Astrocyte of the cerebellum (primary cell): Measurements from ENCODE around the gene HSPA4L.

Experiments used
- DNase-seq: peaks from one replicate; pipeline ENCODE4 v3.0.0-alpha.2; 2011; ENCODE audit warnings: low read depth
- H3K4me3 ChIP-seq: 2 replicates; pipeline ENCODE4 v1.5.1; 2011; ENCODE audit warnings: mild to moderate bottlenecking, low read depth, low read length, moderate library complexity
- in situ Hi-C: cut with HindIII; loops from 2 replicates; pipeline ENCODE4 v1.10.0; 2017; ENCODE audit warnings: low sequenced_read_pairs
- TF ChIP-seq, protein P1 (sequence below): IDR thresholded peaks from 2 replicates; pipeline ENCODE4 v1.5.1; 2012; ENCODE audit warnings: low read length, low read depth, moderate library complexity, mild to moderate bottlenecking; ENCODE audit errors: missing control alignments

HSPA4L gene

DNA sequence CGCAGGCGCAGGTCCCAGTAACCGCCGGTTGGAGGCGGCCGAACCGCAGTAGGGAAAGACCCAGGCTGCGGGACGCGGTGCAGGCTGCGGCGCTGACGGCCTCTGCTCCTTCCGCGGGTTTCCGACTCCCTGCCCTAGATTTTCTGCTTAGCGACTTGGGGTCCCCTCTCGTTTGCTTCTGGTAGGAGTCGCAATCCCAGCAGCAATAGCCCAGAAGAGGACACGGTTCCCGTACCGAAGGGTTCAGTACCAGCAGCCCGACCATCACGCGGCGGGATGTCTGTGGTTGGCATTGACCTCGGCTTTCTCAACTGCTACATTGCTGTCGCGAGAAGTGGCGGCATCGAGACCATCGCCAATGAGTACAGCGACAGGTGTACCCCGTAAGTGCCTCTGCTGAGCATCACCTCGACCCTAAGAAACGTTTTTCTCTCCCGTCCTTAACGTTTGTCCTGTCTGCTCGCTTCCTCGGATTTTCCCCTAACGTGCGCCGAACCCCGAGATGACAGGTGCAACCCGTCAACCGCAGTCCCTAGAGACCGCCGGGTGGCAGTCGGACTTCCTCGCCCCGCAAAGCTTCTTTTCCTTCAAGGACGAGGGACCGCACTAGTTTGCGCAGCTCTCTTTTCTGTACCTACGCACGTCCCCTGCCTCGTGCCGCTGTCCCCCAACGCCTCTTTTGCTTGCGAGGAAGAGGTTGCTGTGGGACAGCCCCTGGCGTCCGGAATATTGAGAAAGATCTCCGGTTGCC is at the start of gene HSPA4L:
Gene HSPA4L, plus strand, starts transcription at position 48 of the 751 bp plus-strand sequence. Its CDS starts 229 bp downstream, at position 277.
- in situ Hi-C loops = no loop called here
- DNase-seq = no peak
- TF ChIP-seq, protein P1, sequence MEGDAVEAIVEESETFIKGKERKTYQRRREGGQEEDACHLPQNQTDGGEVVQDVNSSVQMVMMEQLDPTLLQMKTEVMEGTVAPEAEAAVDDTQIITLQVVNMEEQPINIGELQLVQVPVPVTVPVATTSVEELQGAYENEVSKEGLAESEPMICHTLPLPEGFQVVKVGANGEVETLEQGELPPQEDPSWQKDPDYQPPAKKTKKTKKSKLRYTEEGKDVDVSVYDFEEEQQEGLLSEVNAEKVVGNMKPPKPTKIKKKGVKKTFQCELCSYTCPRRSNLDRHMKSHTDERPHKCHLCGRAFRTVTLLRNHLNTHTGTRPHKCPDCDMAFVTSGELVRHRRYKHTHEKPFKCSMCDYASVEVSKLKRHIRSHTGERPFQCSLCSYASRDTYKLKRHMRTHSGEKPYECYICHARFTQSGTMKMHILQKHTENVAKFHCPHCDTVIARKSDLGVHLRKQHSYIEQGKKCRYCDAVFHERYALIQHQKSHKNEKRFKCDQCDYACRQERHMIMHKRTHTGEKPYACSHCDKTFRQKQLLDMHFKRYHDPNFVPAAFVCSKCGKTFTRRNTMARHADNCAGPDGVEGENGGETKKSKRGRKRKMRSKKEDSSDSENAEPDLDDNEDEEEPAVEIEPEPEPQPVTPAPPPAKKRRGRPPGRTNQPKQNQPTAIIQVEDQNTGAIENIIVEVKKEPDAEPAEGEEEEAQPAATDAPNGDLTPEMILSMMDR = peak; percentile 26
- H3K4me3 ChIP-seq = peak within 1 kb of the TSS; percentile 87

DNA sequence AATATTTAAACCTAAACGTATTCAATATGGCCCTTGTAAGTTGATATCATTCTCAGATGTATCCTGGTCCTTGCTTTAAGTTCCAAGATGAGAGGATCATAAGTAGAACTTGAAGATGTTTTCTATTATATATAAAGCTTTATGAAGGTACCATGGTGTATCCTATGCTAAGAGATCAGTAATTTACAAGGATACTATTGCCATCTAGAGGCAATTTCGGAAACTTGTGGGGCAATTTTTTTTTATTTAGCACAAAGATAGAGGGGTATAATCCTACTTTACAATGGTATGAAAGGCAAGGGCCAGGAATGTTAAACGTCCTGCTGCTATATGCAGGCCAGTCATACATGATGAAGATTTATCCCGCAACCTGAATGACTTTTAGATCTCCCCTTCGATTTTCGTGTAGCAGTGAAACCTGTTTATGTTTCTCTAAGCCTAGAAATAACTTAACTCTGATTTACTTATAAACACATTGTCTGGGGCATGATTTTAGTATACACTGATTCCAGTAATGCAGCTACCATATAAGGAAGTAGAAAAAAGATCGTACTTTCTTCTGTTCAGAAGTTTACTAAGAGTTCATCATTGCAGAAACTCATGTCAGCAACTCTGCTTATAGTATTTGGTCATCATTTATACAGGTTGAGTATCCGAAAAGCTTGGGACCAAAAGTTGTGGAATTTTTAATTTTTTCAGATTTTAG is 49.3 kb upstream of the HSPA4L start:
- in situ Hi-C loops = no loop called here
- H3K4me3 ChIP-seq = no peak overlapping the region
- TF ChIP-seq, protein P1 = peak; percentile 47
- peak; percentile 38 for DNase-seq

DNA sequence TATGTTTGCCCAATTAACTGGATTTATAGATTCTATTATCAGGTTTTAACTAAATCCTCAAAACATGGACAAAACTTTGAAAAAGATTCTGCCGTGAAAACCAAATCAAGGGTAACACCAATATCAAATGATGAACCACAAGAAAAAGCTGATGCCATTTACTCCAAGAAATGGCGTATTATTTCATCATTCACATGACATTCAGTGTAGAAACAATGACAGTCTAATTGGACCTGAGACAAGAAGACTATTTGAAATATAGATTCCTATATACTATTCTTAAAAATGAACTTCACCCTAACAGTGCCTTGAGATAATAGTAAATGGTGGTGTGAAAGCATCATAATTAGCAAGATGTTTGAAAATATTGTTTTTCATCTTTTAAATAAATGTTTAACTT is 47.1 kb upstream of the HSPA4L start:
- DNase-seq = no peak
- H3K4me3 ChIP-seq = no peak overlapping the region
- in situ Hi-C loops = no loop called here
- TF ChIP-seq, protein P1 = no peak

DNA sequence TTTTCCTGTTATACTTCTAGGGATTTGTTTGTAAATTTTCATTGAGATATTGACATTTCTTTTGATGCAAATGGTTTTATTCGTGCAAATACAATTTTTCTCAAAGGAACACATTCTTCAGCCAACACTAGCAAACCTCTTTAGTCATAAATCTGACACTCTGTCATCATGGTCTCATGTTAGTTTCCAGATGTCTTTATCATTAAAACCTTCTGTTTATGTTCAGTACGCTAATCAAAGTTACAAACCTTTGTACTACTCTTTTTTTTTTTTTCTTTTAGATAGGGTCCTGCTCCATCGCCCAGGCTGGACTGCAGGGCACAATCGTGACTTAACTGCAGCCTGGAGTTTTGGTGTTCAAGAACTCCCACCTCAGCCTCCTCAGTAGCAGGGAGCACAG is 44.8 kb upstream of the HSPA4L start:
- DNase-seq = no peak
- in situ Hi-C loops = no loop called here
- no peak overlapping the region for H3K4me3 ChIP-seq
- TF ChIP-seq, protein P1 = no peak

DNA sequence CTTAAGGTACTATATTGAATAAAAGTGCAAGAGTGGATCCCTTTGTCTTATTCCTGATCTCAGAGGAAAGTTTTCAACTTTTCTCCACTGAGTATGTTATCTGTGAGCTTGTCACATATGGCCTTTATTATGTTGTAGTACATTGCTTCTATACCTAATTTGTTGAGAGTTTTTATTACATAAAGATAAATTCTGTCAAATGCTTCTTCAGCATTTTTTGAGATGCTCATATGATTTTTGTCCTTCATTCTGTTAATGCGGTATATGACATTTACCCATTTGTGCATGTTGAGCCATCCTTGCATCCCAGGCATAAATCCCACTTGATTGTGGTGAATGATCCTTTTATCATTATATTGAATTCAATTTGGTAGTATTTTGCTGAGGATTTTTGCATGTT is 40.9 kb upstream of the HSPA4L start:
- H3K4me3 ChIP-seq = no peak overlapping the region
- no peak for DNase-seq
- TF ChIP-seq, protein P1 = no peak
- in situ Hi-C loops = no loop called here

DNA sequence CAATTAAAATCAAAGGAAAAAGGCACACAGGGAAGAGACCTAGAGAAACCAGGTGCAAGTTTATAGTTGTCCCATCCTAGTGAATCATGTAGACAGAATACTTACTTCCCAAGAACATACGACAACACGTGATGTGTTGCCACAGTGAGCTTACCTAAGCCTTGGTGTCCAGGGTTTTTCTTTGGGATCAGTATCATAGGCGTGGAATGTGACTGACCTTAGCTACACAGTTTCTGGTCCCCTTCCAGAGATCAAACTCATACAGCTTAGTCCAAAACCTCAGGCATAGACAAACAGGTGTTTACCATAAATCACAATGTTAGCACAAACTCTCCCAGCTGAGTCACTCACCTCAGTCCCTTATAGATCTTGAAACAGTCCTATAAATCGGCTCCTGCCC is 34.2 kb upstream of the HSPA4L start:
- in situ Hi-C loops = no loop called here
- TF ChIP-seq, protein P1 = no peak
- no peak for DNase-seq
- no peak overlapping the region for H3K4me3 ChIP-seq
